SIG-M5 (cell line): ENCODE measurements around the gene PLB1.

Experiments used
- DNase-seq: peaks from one replicate; lab custom pipeline; 2025; lab: John Stamatoyannopoulos, UW

The PLB1 gene

DNA sequence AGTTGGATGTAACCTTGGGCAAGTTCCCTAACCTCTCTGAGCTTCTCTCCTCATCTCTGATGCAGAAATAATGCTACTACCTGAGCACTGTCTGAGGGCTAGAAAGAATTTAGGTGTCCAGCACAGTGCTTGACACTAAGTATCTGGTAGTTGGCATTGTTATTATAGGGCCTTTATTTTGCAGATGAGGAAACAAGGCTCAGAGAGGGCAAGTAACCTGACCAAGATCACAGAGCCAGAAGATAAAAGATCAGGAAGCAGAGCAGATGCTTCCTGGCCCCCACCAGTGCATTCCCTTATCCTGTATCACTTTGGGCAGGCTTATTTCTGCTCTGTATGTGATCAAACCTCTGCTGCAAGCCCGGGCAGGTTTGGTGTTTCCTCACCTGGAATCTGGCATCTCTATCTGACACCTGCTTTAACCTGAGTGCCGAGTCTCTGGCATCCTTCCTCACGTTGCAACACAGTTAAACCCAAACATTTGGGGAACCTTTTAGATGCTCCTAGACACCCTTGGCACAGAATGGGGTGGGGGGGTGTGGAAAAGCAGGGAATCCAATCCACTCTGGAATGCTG is 69.9 kb downstream of the PLB1 start:
- DNase-seq = no peak

DNA sequence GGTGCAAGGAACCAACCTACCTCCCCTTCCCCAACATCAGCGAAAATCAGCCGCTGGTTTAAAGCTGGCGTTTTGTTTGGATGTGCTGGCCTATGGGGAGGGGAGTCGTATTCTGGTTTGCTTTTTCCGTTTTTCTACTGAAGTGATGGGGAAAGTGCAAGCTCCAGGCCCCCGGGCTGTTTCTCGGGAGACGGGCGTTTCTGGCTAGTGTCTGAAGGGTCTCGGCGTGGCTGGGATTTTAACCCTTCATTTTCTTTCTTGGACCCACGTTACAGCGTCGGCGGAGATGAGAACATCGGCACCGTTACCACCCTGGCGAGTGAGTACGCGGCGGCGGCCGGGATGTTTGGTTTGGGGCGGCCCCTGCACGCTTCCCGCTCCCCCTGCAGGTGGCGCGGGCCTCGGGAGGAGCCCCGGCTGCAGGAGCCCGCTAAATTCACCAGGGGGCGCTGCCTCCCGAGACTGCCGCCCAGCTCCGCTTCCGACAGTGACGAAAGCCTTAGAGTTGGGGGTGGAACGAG is 70.7 kb downstream of the PLB1 start:
- DNase-seq = no peak

GRCh38 chr2:28567061-28567471 is 71.2 kb downstream of the PLB1 start:
- no peak for DNase-seq

- DNase-seq = no peak
These were observed 72.2 kb downstream of the PLB1 start for GRCh38 chr2:28568036-28568435.

GRCh38 chr2:28568533-28568932 is 72.7 kb downstream of the PLB1 start:
- DNase-seq = no peak

DNA sequence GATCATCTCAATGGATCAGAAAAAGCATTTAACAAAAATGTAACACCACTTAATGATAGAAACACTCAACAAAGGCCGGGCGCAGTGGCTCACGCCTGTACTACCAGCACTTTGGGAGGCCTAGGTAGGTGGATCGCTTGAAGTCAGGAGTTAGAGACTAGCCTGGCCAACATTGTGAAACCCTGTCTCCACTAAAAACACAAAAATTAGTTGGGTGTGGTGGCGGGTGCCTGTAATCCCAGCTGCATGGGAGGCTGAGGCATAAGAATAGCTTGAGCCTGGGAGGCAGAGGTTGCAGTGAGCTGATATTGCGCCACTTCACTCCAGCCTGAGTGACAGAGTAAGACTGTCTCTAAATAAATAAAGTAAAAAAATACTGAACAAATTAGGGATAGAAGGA is 74.6 kb downstream of the PLB1 start:
- no peak for DNase-seq

- DNase-seq = no peak
These were observed 80.9 kb downstream of the PLB1 start for GRCh38 chr2:28576714-28577113.

- no peak for DNase-seq
These were observed 82.2 kb downstream of the PLB1 start for GRCh38 chr2:28577791-28578680.

DNA sequence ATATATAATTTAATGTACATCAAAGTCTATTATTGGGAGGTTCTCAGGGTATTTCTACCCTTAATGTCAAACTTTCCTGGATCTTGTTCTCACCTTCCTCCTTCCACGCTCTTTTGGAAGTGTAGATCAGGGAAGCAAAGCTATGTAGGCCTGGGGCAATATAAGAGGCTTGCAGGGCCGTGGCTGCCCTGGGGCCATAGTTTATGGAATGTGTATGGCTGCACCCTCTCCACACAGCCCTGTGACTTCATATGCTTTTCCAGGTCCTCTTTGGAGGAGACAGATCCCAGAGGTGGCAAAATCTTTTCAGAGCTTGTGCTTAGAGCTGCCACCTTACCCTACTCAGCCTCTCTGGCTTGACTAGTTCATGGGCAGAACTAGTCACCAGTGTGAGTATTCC is 82.9 kb downstream of the PLB1 start:
- DNase-seq = no peak

- no peak for DNase-seq
These were observed 83.7 kb downstream of the PLB1 start for GRCh38 chr2:28579606-28580005.

DNA sequence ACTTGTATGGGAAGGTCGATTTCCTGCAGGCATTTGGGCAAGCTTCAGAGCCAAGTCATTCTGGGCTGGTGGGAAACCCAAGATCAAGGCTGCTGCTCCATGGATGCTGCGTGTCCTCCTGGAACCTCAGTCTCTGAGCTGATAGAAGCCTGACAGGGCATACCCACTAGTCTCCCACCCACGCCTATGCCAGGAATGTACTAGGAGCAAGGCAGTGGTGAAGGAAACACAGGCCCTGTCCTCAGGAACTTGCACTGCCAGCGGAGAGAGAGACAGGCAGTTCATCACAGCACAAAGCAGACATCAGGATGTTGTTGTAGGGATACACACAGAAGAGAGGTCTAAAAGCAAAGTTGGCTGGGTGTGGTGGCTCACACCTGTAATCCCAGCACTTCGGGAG is 84.2 kb downstream of the PLB1 start:
- no peak for DNase-seq

DNA sequence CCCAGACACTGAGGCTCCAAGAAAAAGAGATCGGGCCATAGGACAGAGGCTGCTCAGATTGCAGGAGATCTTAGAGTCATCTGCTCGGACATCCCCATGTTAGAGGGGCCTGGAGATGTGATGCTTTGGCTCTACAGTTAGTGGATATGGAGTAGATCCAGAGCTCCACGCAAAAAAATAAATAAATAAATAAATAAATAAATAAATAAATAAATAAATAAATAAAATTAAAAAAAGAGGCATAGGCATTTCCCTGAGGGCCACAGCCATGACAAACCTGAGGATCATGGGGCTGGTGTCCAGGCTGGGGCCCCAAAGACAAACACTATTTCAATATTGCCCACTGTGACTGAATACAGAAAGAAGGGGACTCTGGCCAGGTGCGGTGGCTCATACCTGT is 85.5 kb downstream of the PLB1 start:
- DNase-seq = no peak

DNA sequence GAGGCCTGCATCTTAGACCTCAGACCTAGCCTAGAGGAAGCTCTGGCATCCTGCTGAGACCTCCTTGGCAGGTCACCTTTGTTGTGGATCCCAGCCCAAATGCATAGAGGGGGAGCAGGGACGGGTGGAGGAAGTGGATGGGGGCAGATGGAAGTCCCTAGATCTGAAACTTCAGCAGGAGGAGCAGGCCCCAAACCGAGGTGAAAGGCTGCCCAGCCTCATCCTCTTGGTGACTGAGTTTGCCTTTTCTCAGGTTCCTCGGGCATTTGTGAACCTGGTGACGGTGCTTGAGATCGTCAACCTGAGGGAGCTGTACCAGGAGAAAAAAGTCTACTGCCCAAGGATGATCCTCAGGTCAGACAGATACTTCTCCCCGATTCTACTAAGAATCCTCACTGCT is 86.3 kb downstream of the PLB1 start:
- DNase-seq = no peak

- DNase-seq = no peak
These were observed 86.7 kb downstream of the PLB1 start for GRCh38 chr2:28582595-28582994.

DNA sequence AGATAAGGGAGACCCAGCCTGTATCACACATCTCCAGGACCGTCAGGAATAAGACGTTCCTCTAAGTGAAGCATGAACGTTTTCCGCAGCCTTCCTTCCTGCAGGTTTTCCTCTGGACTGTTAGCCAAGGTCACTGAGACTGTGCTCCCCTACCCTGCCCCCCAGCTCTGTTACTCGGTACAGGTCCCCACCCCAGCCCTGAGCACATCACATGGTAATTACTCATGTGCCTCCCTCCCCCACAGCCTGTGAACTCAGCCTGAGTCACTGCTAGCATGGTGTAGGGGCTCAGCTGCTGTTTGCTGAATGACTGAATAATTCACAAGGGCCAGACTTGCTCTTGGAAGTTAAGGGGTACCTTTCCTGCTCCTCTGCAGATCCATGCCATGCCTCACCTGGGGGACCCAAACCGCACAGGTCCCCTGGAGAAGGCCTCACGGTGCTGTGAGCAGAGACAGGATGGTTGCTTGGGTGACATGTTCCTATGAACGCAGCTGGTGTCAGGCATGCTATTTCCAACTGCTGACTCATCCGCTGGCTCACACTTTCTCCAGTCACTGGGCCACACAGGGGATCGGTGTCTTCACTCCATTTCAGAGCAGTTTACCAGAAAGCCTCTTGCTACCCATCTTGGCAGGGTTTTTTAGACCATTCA is 88.2 kb downstream of the PLB1 start:
- DNase-seq = peak; percentile 21

DNA sequence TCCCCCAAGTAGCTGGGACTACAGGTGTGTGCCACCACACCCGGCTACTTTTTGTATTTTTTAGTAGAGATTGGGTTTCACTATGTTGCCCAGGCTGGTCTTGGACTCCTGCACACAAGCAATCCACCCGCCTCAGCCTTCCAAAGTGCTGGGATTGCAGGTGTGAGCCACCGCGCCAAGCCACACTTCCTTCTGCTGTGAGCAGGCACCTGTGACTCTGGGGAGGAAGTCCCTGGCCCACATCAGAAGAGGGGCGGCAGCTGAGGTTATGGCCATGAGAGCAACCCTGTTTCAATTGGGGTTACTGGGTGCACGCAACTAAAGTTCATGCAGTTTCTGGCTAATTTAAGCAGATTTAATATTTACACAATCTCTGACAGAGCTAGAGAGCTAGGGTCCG is 91.0 kb downstream of the PLB1 start:
- no peak for DNase-seq

DNA sequence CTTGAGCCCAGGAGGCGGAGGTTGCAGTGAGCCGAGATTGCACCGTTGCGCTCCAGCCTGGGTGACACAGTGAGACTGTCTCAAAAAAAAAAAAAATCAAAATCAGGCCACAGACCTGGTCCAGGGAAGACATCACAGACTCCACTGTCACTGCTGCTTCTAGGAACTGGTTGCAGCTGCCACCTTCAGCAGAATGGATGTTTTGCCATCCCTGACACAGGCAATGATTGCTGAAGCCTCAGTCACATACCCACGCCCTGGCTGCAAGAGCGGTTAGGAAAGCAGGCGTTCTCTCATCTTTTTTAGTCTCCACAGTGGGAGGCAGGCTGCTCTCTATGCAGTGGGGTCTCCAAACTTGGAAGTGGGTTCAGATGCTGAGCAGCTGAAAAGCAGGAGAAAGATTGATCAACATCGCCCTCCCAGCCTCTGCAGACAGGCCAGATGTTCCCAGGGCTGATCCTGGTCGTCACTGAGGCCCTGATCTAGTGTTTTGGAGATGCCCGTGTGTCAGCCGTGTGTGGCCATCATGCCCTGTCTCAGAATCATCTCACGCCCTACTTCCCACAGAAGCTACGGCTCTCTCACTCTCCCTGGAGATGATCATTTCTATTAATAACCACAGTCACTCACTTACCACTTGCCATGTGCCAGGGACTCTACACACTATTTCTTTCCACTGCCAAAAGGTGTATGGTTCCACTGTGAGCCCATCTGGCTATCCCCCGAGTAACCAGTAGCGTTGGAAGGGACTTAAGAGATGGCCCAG is 91.8 kb downstream of the PLB1 start:
- no peak for DNase-seq

- no peak for DNase-seq
These were observed 92.4 kb downstream of the PLB1 start for GRCh38 chr2:28588292-28588670.

- no peak for DNase-seq
These were observed 94.0 kb downstream of the PLB1 start for GRCh38 chr2:28589746-28590463.

DNA sequence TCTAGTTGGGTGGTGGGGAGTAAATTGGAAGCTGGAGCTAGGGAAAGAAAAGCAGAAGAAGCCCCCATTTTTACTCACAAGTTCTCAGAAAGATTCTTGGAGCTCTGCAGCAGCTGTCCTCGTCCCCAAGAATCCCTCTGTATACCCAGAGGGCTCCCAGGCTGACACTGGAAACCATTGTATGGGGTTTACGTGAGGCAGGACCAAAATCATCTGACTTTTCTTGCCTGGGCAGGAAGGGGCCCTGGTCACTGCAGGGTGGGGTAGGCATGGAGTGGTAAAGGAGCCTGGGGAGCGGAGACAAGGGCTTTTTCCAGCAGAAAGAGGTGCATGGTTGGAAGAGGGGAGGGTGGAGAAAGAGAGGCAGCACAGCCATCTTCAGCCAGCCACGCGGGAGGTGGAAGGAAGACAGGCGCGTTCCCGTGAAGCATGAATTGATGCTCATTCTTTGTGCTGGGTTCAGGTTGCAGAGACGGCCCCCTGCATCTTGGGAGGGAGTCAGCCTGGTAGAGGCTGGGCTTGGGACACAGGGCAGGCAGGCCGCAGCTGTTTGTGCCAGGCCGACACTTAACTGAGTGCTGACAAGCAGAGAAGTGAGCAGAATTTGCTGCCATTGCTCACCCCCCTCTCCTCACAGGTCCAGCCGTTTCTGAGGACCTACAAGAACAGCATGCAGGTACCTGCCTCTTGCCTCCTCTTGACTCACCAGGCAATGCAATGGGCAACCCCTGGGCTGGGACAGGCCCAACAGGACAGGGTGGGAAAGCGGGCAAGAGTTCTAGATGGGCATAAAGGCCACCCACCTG is 94.8 kb downstream of the PLB1 start:
- no peak for DNase-seq
